Skin epidermis (tissue), 12 donors: ENCODE results near the gene PLEKHM1.

ENCODE experiments used
- H3K27ac ChIP-seq, 21 experiments: fragments of 200-600 bp; sonication (generic) in 11 of 21; one replicate each; pipeline ENCODE4 v1.5.0; 2020; ENCODE audit warnings: mild to moderate bottlenecking in 3 of 21, inconsistent platforms in 2 of 21, moderate library complexity in 2 of 21
- H3K4me3 ChIP-seq, 7 experiments: fragments of 200-600 bp; sonication (generic) in 2 of 7; one replicate each; pipeline ENCODE4 v1.5.0; 2020; ENCODE audit warnings: inconsistent platforms in 2 of 7, mild to moderate bottlenecking in 2 of 7, moderate library complexity in 1 of 7

Gene PLEKHM1

GRCh38 chr17:45410144-45411091 lies 80.1 kb downstream of the PLEKHM1 start:
- peak overlapping the region; percentile 37 to 51 (median 40) for H3K4me3 ChIP-seq

GRCh38 chr17:45409659-45410076 lies 80.9 kb downstream of the PLEKHM1 start:
- H3K4me3 ChIP-seq, result peak overlapping the region; percentile 37 to 51 (median 40)

More at GRCh38 chr17:45410144-45411091, 80.1 kb downstream of the PLEKHM1 start:
- H3K27ac ChIP-seq, result peak overlapping the region; percentile 27 to 97 (median 86)

GRCh38 chr17:45408611-45409421 lies 81.7 kb downstream of the PLEKHM1 start:
- peak overlapping the region in 17 of 21 experiments; percentile 8 to 97 (median 88) for H3K27ac ChIP-seq
- H3K4me3 ChIP-seq, result peak overlapping the region; percentile 37 to 51 (median 40)

More at GRCh38 chr17:45409659-45410076, 80.9 kb downstream of the PLEKHM1 start:
- peak overlapping the region in 20 of 21 experiments; percentile 63 to 97 (median 86) for H3K27ac ChIP-seq

DNA sequence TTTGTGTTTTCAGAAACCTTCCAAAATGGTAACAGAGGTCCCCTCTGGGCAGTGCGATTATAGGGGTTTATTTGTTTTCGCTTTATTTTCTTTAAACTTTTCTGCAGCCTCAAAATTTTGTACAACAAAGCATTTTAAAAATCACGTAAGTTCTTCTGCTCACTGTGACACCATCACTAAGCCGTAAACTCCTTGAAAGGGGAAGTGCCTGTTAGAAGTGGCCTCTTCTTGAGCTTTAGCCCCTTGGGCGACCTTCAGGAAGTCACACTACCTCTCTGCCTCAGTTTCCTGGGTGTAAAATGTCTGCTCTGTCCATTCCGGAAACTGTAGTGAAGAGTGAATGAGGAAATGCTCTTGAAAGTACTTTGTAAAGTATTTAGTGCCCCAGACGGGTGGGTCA lies 84.4 kb downstream of the PLEKHM1 start:
- H3K27ac ChIP-seq, result no peak overlapping the region
- no peak overlapping the region for H3K4me3 ChIP-seq

- H3K27ac ChIP-seq, result no peak overlapping the region
These were observed 85.1 kb downstream of the PLEKHM1 start for GRCh38 chr17:45405250-45406086.

DNA sequence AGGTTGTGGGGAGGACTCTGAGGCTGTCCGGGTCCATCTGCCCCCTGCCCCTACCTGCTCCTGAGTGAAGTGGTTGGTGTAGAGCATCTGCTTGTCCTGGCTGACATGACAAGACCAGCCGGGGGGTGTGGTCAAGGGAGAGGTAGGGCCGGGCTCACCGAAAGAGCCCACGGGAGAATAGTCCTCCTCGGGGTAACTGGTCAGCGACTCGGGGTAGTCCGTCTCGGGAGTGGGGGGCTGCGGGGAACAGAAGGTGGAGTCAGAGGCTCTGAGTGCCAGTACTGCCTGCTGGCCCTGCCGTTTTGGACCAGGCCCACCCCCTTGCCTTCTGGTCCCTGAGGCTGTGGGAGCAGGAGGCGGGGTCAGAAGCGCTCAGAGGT lies 85.7 kb downstream of the PLEKHM1 start:
- Histone ChIP-seq H3K4me3 (no peak overlapping the region), H3K27ac (no peak overlapping the region)

More at GRCh38 chr17:45405250-45406086, 85.1 kb downstream of the PLEKHM1 start:
- no peak overlapping the region for H3K4me3 ChIP-seq

GRCh38 chr17:45403906-45404490 lies 86.5 kb downstream of the PLEKHM1 start:
- H3K4me3 ChIP-seq, result no peak overlapping the region
- H3K27ac ChIP-seq, result no peak overlapping the region

DNA sequence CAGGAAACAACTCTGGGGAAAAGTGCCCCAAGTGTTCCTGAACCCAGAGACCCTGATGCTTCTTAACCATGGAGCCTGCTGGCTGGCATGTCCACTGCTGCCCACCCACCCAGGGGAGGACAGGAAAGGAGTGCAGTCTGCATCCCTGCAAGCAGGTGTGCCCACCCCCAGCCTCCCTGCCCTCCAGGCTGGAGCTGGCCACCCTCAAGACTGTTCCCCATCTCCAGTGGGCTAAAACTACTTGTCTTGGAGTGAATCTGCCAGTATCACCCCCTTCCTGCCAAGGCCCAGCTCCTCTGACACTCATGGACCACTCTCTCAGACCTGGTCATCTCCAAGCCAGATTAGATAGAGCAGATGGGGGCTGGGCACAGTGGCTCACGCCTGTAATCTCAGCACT lies 87.6 kb downstream of the PLEKHM1 start:
- Histone ChIP-seq H3K4me3 (no peak overlapping the region), H3K27ac (no peak overlapping the region)

- no peak overlapping the region for H3K27ac ChIP-seq
These were observed 91.7 kb downstream of the PLEKHM1 start for GRCh38 chr17:45398800-45399199.

GRCh38 chr17:45397796-45398195 lies 92.7 kb downstream of the PLEKHM1 start:
- Histone ChIP-seq H3K27ac (no peak overlapping the region), H3K4me3 (no peak overlapping the region)

More at GRCh38 chr17:45398800-45399199, 91.7 kb downstream of the PLEKHM1 start:
- no peak overlapping the region for H3K4me3 ChIP-seq

DNA sequence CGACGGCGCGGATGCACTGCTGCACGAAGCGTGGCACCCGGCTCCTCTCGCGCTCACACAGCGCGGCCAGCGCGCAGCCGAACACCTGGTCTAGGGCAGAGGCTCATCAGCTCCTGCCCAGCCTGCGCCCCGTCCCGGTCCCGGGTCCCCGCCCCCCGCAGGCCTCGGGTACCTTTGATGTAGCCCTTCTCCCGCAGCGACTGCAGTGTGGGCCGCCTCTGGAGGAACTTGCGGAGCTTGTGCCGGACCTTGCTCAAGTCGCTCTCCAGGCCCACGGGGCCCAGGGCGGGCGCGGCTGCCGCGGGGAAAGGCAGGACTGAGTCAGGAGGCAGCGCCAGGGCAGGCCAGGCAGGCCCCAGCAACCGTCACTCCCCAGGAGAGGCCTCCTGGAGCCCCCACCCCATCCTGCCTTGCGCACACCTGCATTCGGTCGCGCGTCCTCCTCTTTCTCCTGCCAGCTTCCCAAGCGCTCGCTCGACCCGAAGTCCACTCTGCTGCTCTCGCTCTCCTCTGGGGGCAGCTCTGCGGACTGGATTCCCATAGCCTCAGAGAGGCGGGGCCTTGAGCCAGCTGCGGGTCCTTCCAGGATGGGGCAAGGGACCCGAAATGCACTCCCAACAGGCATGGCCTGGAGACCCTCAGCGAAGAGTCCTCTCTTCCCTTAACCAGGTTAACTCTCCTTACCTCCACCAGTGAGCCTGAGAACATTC lies 93.9 kb downstream of the PLEKHM1 start:
- no peak overlapping the region for H3K27ac ChIP-seq
- H3K4me3 ChIP-seq, result no peak overlapping the region

- Histone ChIP-seq H3K4me3 (no peak overlapping the region), H3K27ac (no peak overlapping the region)
These were observed 94.7 kb downstream of the PLEKHM1 start for GRCh38 chr17:45395569-45396415.

DNA sequence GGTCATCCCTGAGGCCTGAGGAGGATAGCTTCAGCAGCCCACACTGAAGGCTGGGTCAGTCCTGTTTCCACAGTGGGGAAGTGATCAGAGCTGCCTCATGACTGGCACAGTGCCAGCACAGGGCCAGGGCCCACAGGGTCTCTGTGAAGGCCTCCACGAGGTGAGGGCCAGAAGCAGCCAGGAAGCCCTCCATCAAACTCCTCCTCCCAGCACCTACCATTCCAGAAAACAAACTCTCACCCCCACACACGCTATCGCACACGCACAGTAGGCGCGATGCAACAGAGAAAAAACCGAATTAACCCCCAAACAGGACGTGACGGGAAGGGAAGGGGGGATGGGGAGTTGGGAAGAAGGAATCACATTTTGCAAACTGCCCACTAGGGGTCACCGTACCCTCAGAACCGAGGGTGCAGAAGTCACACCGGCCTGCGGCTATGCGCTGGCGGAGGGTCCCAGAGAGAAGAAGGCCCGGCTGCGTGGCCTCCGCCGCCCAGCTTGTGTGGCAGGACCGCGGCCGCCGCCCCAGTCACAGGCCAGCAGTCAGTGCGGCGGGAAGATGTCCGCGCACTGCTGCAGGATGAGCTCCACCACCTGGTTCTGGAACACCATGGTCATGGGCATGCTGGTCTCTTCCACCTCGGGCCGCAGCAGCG lies 95.5 kb downstream of the PLEKHM1 start:
- no peak overlapping the region for H3K27ac ChIP-seq
- H3K4me3 ChIP-seq, result no peak overlapping the region

DNA sequence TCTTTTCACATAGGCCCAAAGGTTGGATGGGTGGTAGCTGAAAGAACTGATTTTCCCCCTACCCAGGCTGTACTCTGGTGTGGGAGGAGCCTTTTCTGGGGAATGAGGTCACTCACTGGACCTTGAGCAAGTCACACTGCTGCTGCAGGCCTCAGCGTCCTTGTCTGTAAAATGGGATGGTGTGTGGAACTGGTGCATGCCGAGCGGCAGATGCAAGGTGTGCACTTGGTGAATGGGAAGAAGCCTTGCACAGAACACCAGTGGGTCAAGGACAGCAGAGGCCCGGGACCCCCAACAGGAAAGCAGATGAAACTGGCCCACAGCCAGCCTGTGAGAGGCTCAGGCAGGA lies 96.0 kb downstream of the PLEKHM1 start:
- H3K4me3 ChIP-seq, result no peak overlapping the region
- no peak overlapping the region for H3K27ac ChIP-seq

GRCh38 chr17:45394091-45394490 lies 96.4 kb downstream of the PLEKHM1 start:
- no peak overlapping the region for H3K27ac ChIP-seq

GRCh38 chr17:45393411-45393810 lies 97.1 kb downstream of the PLEKHM1 start:
- no peak overlapping the region for H3K27ac ChIP-seq
- H3K4me3 ChIP-seq, result no peak overlapping the region

More at GRCh38 chr17:45394091-45394490, 96.4 kb downstream of the PLEKHM1 start:
- H3K4me3 ChIP-seq, result no peak overlapping the region

- no peak overlapping the region for H3K4me3 ChIP-seq
- no peak overlapping the region for H3K27ac ChIP-seq
These were observed 98.6 kb downstream of the PLEKHM1 start for GRCh38 chr17:45391918-45392317.
